ENCODE data around the gene MAMDC4. TPM values are rescaled to one million over a fixed set of nuclear protein-coding genes. Genes with fewer than 3 reads are reported as not detected.

MAMDC4 gene
- total RNA-seq, 1 donor from 2014 or later = 6.1 TPM

DNA sequence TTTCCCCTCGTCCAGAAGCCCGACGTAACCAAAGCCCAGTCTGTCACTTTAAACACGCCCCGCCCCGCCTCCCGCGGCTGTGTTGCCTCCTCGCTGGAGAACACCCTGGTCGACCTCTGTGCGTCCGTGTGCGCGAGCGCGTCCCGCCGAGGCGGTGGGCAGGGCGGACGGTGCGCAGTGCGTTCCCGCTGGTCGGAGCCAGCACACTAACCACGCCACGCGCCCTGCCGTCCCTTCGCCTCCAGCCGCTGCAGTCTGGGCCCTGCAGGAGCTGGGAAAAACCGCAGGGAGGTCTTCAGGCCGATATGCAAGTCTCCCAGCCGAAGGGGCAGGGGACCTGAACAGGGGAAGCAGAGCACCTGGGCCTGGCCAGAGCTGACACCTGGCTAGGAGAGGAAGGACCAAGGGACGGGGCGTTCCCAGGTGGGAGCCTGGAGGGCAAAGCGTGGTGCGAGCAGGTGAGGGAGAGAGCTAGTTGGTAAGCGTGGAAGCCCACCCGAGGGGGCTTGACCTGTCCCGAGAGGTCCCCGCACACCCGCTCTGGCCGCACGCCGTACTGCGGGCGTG is 4.2 kb upstream of the MAMDC4 start:
- DNase-seq = peak; percentile 56
- intact Hi-C loops (cut with micrococcal nuclease) = loop anchor here (1.0 to 10.0 kb wide), 2 partner anchors 54 to 317 kb away; no protein-coding TSS in a partner anchor
- H3K4me3 Mint-ChIP-seq = peak overlapping the region; percentile 95
- peak overlapping the region; percentile 59 for H3K27ac Mint-ChIP-seq
- no peak for ATAC-seq (ENCODE audit: low read depth)
- peaks cover 28% of the 10 kb centered on the region for H3K4me1 Mint-ChIP-seq
- ChIA-PET POLR2A (interaction anchor here (0.6 to 2.2 kb wide), 14 partner anchors 16 to 454 kb away, joined by 3 to 13 read pairs (median 3); partner anchors contain the start of genes C8G, EDF1, FBXW5 and NRARP), CTCF (interaction anchor here (1.3 kb wide), 1 partner anchor 188 kb away, joined by 4 read pairs; no protein-coding TSS in a partner anchor)
- no peaks in the 10 kb centered on the region for H3K9me3 Mint-ChIP-seq
- H3K36me3 Mint-ChIP-seq (ENCODE audit: low read depth) = no peaks in the 10 kb centered on the region
- no peak for TF ChIP-seq CTCF (IDR thresholded peaks at IDR 0.05)
- H3K27me3 Mint-ChIP-seq = peaks cover 6% of the 10 kb centered on the region

DNA sequence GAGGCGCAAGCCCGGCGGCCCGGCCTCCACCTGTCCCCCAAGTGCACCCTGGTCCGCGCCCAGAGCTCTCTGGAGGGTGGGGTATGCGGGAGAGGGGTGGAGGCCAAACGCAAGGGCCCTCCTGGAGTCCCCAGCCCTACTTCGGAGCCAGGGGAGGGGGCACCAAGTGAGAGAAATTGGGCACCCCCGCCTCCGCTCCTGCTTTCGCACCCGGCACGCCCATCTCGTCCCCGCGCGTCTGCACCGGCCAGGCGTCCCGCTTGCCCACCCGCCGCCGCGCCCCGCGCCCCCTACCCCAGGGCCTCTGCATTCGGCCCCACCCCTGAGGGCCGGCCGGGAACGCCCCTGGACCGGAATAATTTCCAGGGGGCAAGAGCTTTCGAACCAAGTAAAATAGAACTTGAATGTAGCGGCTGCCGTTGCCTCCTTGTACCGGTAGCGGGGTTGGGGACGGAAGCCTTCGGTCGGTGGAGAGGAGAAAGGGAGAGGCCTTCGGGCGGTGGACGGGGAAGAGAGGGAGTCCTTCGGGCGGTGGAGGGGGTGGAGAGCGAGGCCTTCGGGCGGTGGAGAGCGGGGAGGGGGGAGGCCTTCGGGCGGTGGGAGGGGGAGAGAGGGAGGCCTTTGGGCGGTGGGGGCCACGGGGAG is 3.6 kb upstream of the MAMDC4 start:
- Mint-ChIP-seq H3K4me3 (peak overlapping the region; percentile 95), H3K27ac (no peak overlapping the region), H3K4me1 (peaks cover 26% of the 10 kb centered on the region), H3K36me3 (ENCODE audit: low read depth) (no peaks in the 10 kb centered on the region), H3K9me3 (no peaks in the 10 kb centered on the region), H3K27me3 (peaks cover 6% of the 10 kb centered on the region)
- intact Hi-C loops (cut with micrococcal nuclease) = loop anchor here (1.0 to 10.0 kb wide), 7 partner anchors 18 to 316 kb away; partner anchors contain the start of genes EDF1, FBXW5, PAXX and RABL6
- ChIA-PET CTCF (no interaction called here), POLR2A (interaction anchor here (0.7 to 2.2 kb wide), 12 partner anchors 16 to 393 kb away, joined by 3 to 13 read pairs (median 4); partner anchors contain the start of genes C8G, EDF1, FBXW5 and PAXX)
- TF ChIP-seq CTCF (IDR thresholded peaks at IDR 0.05) = no peak
- ATAC-seq (ENCODE audit: low read depth) (peak; percentile 1), DNase-seq (no peak)

- H3K9me3 Mint-ChIP-seq = no peaks in the 10 kb centered on the region
- POLR2A ChIA-PET = interaction anchor here (0.7 to 2.2 kb wide), 8 partner anchors 15 to 186 kb away, joined by 3 to 7 read pairs (median 4); partner anchors contain the start of genes EDF1, PAXX and TRAF2
These were observed 2.8 kb upstream of the MAMDC4 start, which contains the start of gene PHPT1 for GRCh38 chr9:136849038-136849959. Gene PHPT1 (plus strand): TSS chr9:136849409. CDS start chr9:136849431, 22 bp downstream.

More at GRCh38 chr9:136849038-136849959, 2.8 kb upstream of the MAMDC4 start, which contains the start of gene PHPT1:
- peak; percentile 94 for ATAC-seq (ENCODE audit: low read depth)
- intact Hi-C loops (cut with micrococcal nuclease) = loop anchor here (1.0 to 10.0 kb wide), 7 partner anchors 17 to 316 kb away; partner anchors contain the start of genes EDF1, FBXW5, PAXX and RABL6
- H3K36me3 Mint-ChIP-seq (ENCODE audit: low read depth) = no peaks in the 10 kb centered on the region
- CTCF ChIA-PET = no interaction called here
- peak within 1 kb of the TSS; percentile 93 for H3K27ac Mint-ChIP-seq
- peak within 1 kb of the TSS; percentile 95 for H3K4me3 Mint-ChIP-seq
- no peak for TF ChIP-seq CTCF (IDR thresholded peaks at IDR 0.05)
- peaks cover 27% of the 10 kb centered on the region for H3K4me1 Mint-ChIP-seq
- peak; percentile 94 for DNase-seq
- H3K27me3 Mint-ChIP-seq = peaks cover 6% of the 10 kb centered on the region
